Neuron (in vitro differentiated cells): Measurements from ENCODE around the gene NRXN3.

Experiments
- H2AFZ ChIP-seq: one replicate; pipeline ENCODE4 v1.6.1; 2013; ENCODE audit warnings: low read depth, mild to moderate bottlenecking, inconsistent platforms, low read length, moderate library complexity
- H3K27me3 ChIP-seq: one replicate; pipeline ENCODE4 v1.6.1; 2013; ENCODE audit warnings: low read length; ENCODE audit not compliant: insufficient read depth
- H3K36me3 ChIP-seq: one replicate; pipeline ENCODE4 v1.6.1; 2013; ENCODE audit warnings: low read length; ENCODE audit not compliant: insufficient read depth
- H3K4me1 ChIP-seq: one replicate; pipeline ENCODE4 v1.6.1; 2013; ENCODE audit warnings: low read length; ENCODE audit not compliant: insufficient read depth
- H3K4me3 ChIP-seq: 2 replicates; pipeline ENCODE4 v1.5.1; 2013; ENCODE audit warnings: mild to moderate bottlenecking, low read length, moderate library complexity
- H3K9me3 ChIP-seq: one replicate; pipeline ENCODE4 v1.6.1; 2013; ENCODE audit warnings: low read length

The NRXN3 gene

DNA sequence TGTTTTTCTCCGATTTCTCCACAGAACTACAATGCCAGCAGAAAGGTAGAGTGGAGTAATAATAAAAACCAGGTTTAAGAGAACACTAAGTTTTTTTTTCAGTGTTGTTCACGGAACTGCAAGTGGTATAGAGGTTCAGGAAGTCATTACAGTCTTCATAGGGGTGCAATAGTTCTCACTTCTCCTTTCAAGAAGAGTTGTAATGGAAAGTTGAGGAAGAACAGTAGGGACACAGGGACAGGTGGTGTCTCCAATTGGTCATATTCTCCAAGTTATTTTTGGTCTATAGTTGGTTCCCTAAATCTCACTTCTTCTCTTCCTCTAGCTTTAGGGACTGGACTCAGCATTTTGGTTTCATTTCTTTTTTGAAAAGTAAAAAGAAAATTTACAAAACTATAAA is 894.0 kb downstream of the NRXN3 start:
- Histone ChIP-seq H2AFZ (no peak overlapping the region), H3K27me3 (no peaks in the 10 kb centered on the region), H3K4me1 (peaks cover 3% of the 10 kb centered on the region), H3K4me3 (no peak overlapping the region), H3K9me3 (no peaks in the 10 kb centered on the region), H3K36me3 (no peaks in the 10 kb centered on the region)

DNA sequence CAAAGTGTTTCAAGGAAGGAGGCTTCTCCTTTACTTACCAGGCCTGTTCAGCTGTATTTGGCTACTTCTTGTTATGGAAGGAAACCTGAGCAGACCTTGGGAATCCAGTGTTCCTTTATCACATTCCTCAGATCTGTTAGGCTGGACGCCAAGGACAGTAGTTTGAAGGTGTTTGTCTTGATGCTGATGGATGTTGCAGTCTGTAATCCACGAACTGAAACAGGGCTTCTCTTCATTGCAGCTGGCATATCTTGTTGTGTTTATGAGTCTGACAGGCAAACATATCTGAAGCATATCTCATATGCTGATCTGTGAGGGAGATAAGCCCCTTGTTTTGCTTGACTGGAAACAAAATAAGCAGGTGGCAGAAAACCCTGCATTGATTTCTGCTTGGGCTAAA is 904.3 kb downstream of the NRXN3 start:
- Histone ChIP-seq H3K27me3 (no peaks in the 10 kb centered on the region), H3K4me1 (no peaks in the 10 kb centered on the region), H3K9me3 (no peaks in the 10 kb centered on the region), H3K4me3 (no peak overlapping the region), H2AFZ (no peak overlapping the region), H3K36me3 (no peaks in the 10 kb centered on the region)

DNA sequence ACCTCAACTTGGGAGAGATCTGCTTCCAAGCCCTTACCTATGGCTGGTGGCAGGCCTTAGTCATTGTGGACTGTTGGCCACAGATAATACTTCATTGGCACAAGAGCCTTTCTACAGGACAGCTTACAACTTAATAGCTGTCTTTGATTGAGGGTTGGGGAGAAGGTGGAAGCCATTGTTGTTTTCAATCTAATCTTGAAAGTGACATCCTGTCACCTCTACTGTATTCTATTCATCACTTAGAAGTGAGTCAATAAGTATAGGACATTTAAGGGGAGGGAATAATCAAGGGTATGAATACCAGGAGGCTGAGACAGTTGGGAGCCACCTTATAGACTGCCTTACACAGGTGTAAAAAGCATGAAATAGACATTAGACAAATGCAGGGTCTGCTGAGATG is 906.3 kb downstream of the NRXN3 start:
- no peak overlapping the region for H2AFZ ChIP-seq
- no peaks in the 10 kb centered on the region for H3K9me3 ChIP-seq
- H3K4me3 ChIP-seq, result no peak overlapping the region
- no peaks in the 10 kb centered on the region for H3K4me1 ChIP-seq
- H3K27me3 ChIP-seq, result no peaks in the 10 kb centered on the region
- H3K36me3 ChIP-seq, result no peaks in the 10 kb centered on the region

DNA sequence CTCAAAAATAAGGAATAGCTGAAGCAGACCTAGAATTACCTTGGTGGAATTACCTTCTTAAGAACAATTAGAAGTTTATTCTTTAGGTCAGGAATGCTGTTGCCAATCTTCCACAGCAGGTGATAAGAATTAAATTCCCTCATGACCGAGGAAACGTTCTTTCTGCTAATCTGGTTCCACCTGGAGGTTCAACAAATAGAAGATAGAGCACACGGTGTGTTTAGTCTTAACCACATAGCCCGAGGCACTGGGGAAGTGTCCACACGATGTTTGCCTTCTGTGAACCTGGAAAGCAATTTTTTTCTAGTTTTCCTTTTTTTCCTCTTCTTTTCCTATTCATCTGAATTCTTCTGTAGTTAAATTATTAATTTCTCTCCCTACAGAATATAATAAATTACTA is 906.9 kb downstream of the NRXN3 start:
- H3K9me3 ChIP-seq, result no peaks in the 10 kb centered on the region
- no peaks in the 10 kb centered on the region for H3K4me1 ChIP-seq
- no peak overlapping the region for H2AFZ ChIP-seq
- H3K36me3 ChIP-seq, result no peaks in the 10 kb centered on the region
- H3K27me3 ChIP-seq, result no peaks in the 10 kb centered on the region
- H3K4me3 ChIP-seq, result no peak overlapping the region

DNA sequence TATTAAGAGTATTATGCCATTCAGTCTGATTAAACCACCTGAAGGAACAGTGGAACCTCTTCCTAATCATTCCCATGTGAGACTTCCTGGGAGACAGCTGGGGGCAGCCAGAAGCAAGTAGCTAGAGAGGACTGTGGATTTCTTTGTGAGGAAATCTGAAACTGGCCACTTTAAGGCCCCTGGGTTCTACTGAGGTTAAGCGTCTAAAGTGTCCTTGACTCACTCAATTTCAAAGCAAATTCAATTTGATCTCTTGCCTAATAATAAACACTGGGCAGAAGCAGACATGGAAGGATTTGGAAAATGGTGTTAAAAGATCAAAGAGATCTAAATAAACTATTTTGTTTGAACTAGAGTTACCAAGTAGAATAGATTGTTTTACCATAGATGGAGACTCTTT is 909.9 kb downstream of the NRXN3 start:
- Histone ChIP-seq H3K4me1 (no peaks in the 10 kb centered on the region), H3K36me3 (no peaks in the 10 kb centered on the region), H3K27me3 (no peaks in the 10 kb centered on the region), H3K9me3 (no peaks in the 10 kb centered on the region), H2AFZ (no peak overlapping the region), H3K4me3 (no peak overlapping the region)

DNA sequence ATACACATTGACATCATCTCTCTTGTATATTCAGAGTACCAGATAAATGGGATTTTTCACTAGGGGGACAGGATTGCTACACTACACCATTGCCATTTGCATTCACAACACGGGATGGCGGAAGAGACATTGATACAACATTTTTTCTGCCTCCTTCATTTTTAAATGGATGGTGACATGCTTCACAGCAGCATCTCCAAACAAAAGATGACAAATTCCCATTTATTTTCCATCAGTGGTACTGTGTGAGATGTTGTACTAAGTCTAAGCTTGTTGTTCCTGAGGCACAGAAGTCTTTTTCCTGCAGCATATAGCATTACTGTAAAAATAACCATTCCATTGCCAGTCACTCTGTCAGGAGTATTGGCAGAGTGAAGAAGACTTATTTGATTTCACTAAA is 912.7 kb downstream of the NRXN3 start:
- no peak overlapping the region for H3K4me3 ChIP-seq
- H3K27me3 ChIP-seq, result no peaks in the 10 kb centered on the region
- no peak overlapping the region for H2AFZ ChIP-seq
- H3K9me3 ChIP-seq, result no peaks in the 10 kb centered on the region
- H3K36me3 ChIP-seq, result no peaks in the 10 kb centered on the region
- H3K4me1 ChIP-seq, result no peaks in the 10 kb centered on the region

DNA sequence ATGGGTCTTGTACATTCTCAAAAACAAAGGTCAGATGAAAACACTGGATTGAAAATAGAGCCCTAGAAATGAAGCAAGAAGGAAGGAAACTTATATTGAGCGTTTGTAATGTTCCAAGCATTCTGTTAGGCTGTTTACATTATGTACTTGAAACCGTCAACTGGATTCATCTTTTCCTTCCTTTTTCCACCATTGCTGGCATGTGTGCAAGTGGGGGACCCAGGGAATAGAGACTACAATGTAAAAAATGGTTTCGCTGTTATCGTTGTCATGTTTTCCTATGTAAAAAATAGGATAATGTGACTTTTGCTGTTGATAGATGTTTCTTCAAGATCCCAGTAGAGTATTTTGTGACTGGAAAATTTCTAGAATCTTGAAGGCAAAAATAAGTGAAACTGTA is 913.2 kb downstream of the NRXN3 start:
- Histone ChIP-seq H3K4me1 (no peaks in the 10 kb centered on the region), H2AFZ (no peak overlapping the region), H3K36me3 (no peaks in the 10 kb centered on the region), H3K4me3 (no peak overlapping the region), H3K27me3 (no peaks in the 10 kb centered on the region), H3K9me3 (no peaks in the 10 kb centered on the region)

DNA sequence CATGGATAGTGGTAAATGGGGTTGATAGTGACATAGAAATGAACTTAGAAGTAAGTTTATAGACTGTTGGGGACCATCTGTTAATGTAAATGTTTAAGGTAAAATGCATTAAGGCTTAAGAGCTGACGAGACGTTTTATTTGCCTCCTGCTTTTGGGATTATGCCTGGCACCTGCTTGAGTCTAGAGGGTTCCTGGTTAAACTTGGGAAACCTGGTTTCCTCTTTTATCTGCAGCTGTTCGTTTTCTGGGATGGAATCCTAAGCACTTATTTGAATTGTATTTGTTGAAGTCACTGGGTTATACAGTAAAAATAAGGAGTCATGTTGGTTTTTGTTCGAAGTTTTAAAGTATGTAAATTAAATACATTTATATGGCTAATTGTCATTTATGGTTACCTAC is 914.7 kb downstream of the NRXN3 start:
- H3K27me3 ChIP-seq, result no peaks in the 10 kb centered on the region
- no peaks in the 10 kb centered on the region for H3K36me3 ChIP-seq
- no peaks in the 10 kb centered on the region for H3K4me1 ChIP-seq
- H3K4me3 ChIP-seq, result no peak overlapping the region
- no peaks in the 10 kb centered on the region for H3K9me3 ChIP-seq
- no peak overlapping the region for H2AFZ ChIP-seq

DNA sequence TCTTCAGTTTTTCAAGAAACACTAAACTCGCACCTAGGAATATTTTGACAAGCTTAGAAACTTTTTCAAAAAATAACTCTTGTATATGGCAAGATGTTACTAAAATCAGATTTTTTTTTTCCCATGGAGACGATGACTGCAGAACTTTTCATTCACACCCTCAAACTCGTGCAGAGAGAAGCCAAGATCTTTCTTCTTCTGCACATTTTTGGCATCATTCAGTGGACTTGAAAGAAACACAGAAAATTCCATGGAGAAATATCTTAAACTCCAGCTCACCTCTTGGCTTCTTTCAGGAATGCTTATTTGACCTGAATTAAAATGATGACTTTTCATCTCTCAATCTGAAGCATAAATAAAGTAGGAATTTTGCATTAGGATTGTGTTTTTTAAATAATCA is 919.4 kb downstream of the NRXN3 start:
- H3K36me3 ChIP-seq, result no peaks in the 10 kb centered on the region
- no peaks in the 10 kb centered on the region for H3K9me3 ChIP-seq
- H2AFZ ChIP-seq, result no peak overlapping the region
- no peak overlapping the region for H3K4me3 ChIP-seq
- H3K27me3 ChIP-seq, result no peaks in the 10 kb centered on the region
- H3K4me1 ChIP-seq, result no peaks in the 10 kb centered on the region

DNA sequence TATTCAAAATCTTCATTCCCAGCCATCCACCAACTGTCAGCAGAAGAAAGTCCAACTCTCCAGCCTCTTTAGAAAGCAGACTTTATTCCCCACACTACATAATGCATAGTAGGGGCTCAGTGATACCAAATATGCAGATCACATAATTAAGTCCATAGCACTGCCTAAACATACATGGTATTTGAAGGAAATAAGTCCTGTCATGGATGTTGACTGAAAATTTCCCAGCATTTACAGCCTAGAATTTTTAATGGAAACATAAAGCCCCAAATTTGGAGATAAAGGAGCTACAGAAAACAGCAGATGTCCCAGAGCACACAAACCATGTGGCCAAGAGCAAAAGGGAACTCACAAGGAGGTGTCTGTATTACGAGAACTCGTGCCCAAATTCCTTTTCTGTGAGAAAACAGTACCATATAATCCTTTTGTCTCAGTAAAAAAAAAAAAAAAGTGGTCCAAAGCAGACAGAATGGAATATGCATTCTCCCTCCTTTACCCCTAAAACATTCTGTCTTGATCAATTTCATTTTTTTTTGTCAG is 920.5 kb downstream of the NRXN3 start:
- no peaks in the 10 kb centered on the region for H3K27me3 ChIP-seq
- no peaks in the 10 kb centered on the region for H3K4me1 ChIP-seq
- no peaks in the 10 kb centered on the region for H3K36me3 ChIP-seq
- no peaks in the 10 kb centered on the region for H3K9me3 ChIP-seq
- no peak overlapping the region for H3K4me3 ChIP-seq
- no peak overlapping the region for H2AFZ ChIP-seq

DNA sequence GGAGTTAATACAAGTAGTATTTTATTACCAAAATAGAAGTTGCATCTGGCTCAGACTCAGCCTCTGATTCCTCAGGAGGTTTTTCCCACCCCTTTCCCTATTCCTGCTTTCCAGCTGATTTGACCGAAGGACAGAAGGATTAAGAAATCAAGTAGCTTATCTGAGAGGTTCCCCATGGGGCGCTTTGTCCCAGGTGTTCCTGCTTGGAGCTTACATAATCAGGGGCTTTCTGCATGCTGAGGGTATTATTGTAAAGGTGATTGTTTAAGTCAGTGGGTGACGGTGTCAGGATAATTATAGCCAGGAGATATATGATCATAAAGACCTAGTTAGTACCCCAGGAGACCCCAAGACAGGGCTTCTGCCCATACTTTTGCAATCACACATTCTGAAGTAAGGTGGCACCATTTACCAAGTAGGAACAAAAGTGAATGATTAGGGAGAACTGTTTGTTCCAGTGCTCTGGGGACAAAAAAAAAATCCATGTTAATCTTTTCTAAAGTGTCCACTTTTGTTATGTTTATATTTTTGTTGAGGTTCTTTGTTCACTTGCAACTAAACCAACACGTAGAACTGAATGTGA is 921.3 kb downstream of the NRXN3 start:
- H3K4me3 ChIP-seq, result no peak overlapping the region
- no peaks in the 10 kb centered on the region for H3K36me3 ChIP-seq
- no peaks in the 10 kb centered on the region for H3K9me3 ChIP-seq
- no peaks in the 10 kb centered on the region for H3K27me3 ChIP-seq
- no peak overlapping the region for H2AFZ ChIP-seq
- H3K4me1 ChIP-seq, result no peaks in the 10 kb centered on the region

DNA sequence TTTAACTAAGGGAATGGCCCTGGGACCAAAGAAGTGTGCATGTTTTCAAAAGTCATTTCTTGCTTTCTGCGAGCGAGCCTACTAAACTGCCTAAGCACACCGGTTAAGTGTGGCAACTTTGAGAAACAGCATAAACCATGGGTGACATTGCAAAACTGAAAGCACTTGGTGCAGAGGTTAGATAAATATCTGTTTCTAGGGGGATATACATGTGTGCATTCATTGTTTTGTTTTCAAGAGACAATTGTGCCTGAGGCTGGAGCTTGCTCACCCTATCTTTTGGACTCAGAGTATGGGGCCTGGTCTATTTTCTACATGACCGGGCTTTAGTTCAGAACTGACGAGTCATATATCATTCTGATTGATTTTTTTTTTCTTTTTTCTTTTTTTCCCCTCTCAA is 923.4 kb downstream of the NRXN3 start:
- Histone ChIP-seq H3K36me3 (no peaks in the 10 kb centered on the region), H3K4me3 (no peak overlapping the region), H2AFZ (no peak overlapping the region), H3K9me3 (no peaks in the 10 kb centered on the region), H3K4me1 (no peaks in the 10 kb centered on the region), H3K27me3 (no peaks in the 10 kb centered on the region)

DNA sequence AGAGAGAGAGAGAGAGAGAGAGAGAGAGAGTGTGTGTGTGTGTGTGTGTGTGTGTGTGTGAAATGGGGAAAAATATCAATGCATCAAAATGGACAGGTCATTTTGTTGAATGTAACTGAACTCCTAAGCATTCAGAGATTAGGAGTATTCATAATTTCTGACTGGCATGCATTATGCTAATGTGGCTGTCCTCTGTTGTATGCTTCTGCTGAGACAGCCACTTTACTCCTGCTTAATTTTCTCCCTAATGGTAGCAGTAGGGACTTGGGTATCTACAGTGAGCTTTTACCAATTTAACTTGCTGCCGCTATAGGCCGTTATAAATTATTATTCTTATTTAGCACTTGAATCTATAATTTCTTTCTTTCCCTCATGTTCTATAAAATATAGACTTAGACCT is 924.8 kb downstream of the NRXN3 start:
- Histone ChIP-seq H2AFZ (no peak overlapping the region), H3K4me1 (no peaks in the 10 kb centered on the region)

DNA sequence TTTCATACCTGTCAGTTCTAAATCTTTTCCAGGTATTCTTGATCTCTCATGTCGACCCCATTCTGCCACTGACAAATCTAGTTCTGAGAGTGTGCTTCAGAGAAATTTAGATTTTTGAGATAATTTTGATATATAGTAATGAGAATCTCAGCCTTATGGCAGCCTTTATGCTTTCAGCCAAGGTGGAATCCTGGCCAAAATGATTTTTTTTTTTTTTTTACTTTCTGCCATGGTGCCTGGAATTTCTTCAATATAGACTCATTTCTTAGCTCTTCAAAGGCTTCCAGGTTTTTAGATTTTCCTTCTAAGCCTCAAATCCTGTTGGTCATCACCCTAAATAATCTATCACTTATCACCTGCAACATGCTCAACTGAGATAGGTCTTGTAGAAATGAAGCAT is 926.6 kb downstream of the NRXN3 start:
- no peaks in the 10 kb centered on the region for H3K9me3 ChIP-seq
- H3K4me1 ChIP-seq, result no peaks in the 10 kb centered on the region
- H3K27me3 ChIP-seq, result no peaks in the 10 kb centered on the region
- H3K36me3 ChIP-seq, result no peaks in the 10 kb centered on the region
- no peak overlapping the region for H3K4me3 ChIP-seq
- no peak overlapping the region for H2AFZ ChIP-seq

More for the DNA sequence above, 924.8 kb downstream of the NRXN3 start:
- no peaks in the 10 kb centered on the region for H3K36me3 ChIP-seq
- H3K4me3 ChIP-seq, result no peak overlapping the region
- H3K9me3 ChIP-seq, result no peaks in the 10 kb centered on the region
- H3K27me3 ChIP-seq, result no peaks in the 10 kb centered on the region
